ENCODE measurements around the gene BPIFB2. TPM values are rescaled to one million over a fixed set of nuclear protein-coding genes. Genes with fewer than 3 reads are reported as not detected.

Gene BPIFB2
- not detected for total RNA-seq

- no peaks in the 10 kb centered on the region for H3K9me3 ChIP-seq
- H3K36me3 ChIP-seq = no peaks in the 10 kb centered on the region
- H3K27me3 ChIP-seq = no peaks in the 10 kb centered on the region
- no peak within 1 kb of the TSS for H3K4me3 ChIP-seq (replicated peaks in 1 of 3)
- no peak within 1 kb of the TSS for H3K27ac ChIP-seq
- no peak for DNase-seq
- H3K4me1 ChIP-seq = peaks cover 5 to 14% of the 10 kb centered on the region in 2 donors
- 97 to 100% methylated on average over 1 to 6 of the region's 11 CpGs for WGBS, 2 donors
- intact Hi-C loops (cut with DNase I) = no loop called here
- TF ChIP-seq POLR2A (IDR thresholded peaks at IDR 0.05) = no peak
- no peak for TF ChIP-seq CTCF (IDR thresholded peaks at IDR 0.05)
These were observed at the start of gene BPIFB2 for GRCh38 chr20:33007376-33008335. Gene BPIFB2 (plus strand): TSS chr20:33007704. CDS start chr20:33008575, 871 bp downstream.

DNA sequence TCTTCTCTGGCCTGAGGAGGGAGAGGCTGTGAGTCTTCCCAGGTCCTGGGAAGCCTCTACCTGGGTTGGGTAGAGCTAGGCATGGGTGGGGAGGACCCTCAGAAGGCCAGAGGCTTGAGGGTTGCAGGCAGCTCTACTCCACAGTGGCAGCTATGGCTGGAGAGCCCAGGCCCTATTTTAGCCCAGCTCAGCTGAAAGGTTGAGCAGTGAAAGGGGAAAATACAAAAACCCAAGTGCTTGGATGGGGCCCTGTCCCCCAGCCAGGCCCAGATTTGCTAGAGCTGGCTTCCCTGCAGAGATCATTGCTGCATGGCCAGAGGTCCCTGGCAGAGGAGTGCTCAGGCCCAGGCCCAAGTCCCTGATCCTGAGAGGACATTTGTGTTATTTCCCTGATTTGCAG lies 48.9 kb upstream of the BPIFB2 start:
- Histone ChIP-seq H3K36me3 (no peaks in the 10 kb centered on the region), H3K27ac (no peak overlapping the region), H3K4me1 (no peaks in the 10 kb centered on the region), H3K9me3 (no peaks in the 10 kb centered on the region), H3K4me3 (replicated peaks in 1 of 3) (no peak overlapping the region), H3K27me3 (no peaks in the 10 kb centered on the region)
- intact Hi-C loops (cut with DNase I) = no loop called here
- no peak for TF ChIP-seq CTCF (IDR thresholded peaks at IDR 0.05)
- TF ChIP-seq POLR2A (IDR thresholded peaks at IDR 0.05) = no peak
- DNase-seq = no peak

DNA sequence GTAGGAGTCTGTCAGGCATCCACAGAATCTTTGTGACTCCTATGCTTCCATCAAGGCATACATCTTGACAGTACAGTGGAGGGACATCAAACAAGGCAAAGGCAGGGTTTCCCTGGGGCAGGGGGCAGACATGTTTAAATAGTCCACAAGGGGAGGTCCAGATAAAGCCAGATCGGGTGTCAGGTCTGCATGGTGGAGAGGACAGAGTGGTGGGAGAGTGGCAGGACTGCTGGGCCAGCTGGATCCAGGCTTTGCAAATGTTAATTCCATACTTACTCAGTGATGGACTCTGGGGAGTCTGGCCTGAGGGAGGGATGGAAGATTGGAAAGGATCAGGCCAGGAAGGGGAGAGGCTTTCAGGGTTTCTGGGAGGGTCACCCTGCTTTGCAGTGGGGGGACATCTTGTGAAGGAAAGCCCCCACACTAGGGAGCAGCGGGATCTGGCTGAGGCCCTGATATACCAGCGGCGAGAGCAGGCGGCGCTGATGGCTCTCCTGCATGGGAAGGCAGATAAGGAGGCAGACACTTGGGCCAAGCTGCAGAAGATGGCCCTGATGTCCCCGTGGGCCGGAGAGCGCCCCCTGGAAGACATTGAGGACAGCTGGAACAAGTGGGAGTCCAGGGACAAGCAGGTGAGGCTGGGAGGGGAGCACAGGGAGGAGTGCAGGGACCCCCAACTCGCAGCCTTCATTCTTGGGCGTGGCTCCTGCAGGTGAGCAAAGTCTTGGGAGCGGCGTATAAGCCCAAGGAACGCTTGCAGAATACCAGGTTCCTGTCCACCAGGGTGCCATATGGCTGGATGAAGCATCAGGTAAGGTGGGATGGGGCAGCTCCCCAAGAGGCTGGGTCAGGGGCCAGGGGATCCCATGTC lies 47.9 kb upstream of the BPIFB2 start:
- no peaks in the 10 kb centered on the region for H3K36me3 ChIP-seq
- H3K27ac ChIP-seq = no peak overlapping the region
- no peaks in the 10 kb centered on the region for H3K4me1 ChIP-seq
- intact Hi-C loops (cut with DNase I) = no loop called here
- no peaks in the 10 kb centered on the region for H3K27me3 ChIP-seq
- no peak for TF ChIP-seq CTCF (IDR thresholded peaks at IDR 0.05)
- TF ChIP-seq POLR2A (IDR thresholded peaks at IDR 0.05) = no peak
- H3K4me3 ChIP-seq (replicated peaks in 1 of 3) = no peak overlapping the region
- H3K9me3 ChIP-seq = no peaks in the 10 kb centered on the region
- DNase-seq = no peak
- 90 to 95% methylated on average over 14 of the region's 14 CpGs for WGBS, 2 donors

- no peak for DNase-seq
- Histone ChIP-seq H3K4me3 (replicated peaks in 1 of 3) (no peak overlapping the region), H3K9me3 (no peaks in the 10 kb centered on the region), H3K4me1 (no peaks in the 10 kb centered on the region), H3K36me3 (no peaks in the 10 kb centered on the region), H3K27me3 (no peaks in the 10 kb centered on the region), H3K27ac (no peak overlapping the region)
- TF ChIP-seq CTCF (IDR thresholded peaks at IDR 0.05) (no peak), POLR2A (IDR thresholded peaks at IDR 0.05) (no peak)
- intact Hi-C loops (cut with DNase I) = no loop called here
These were observed 47.3 kb upstream of the BPIFB2 start for GRCh38 chr20:32960222-32960518.

Measured in thyroid gland (tissue), 4 donors.